H9 (cell line): ENCODE data around the gene PRR16. TPM values are rescaled to one million over a fixed set of nuclear protein-coding genes. Genes with fewer than 3 reads are reported as not detected.

Experiments used
- DNase-seq: peaks from one replicate; pipeline ENCODE4 v3.0.0-alpha.2; 2017
- H2AFZ ChIP-seq: one replicate; pipeline ENCODE4 v1.6.1; 2013; ENCODE audit warnings: mild to moderate bottlenecking, low read length, control low read depth, moderate library complexity
- H2AK5ac ChIP-seq: 2 replicates; pipeline ENCODE4 v1.6.1; 2013; ENCODE audit warnings: low read length, control low read depth, mixed read lengths; ENCODE audit not compliant: insufficient read length
- H2BK120ac ChIP-seq: one replicate; pipeline ENCODE4 v1.6.1; 2013; ENCODE audit warnings: low read depth, mild to moderate bottlenecking, low read length, control low read depth, inconsistent platforms; ENCODE audit not compliant: poor library complexity, severe bottlenecking
- H2BK12ac ChIP-seq: 2 replicates; pipeline ENCODE4 v1.6.1; 2013; ENCODE audit warnings: low read length, control low read depth, mixed read lengths, low read depth; ENCODE audit not compliant: insufficient read length
- H2BK15ac ChIP-seq: 2 replicates; pipeline ENCODE4 v1.6.1; 2013; ENCODE audit warnings: low read depth, low read length, control low read depth
- H2BK20ac ChIP-seq: one replicate; pipeline ENCODE4 v1.6.1; 2013; ENCODE audit warnings: low read depth, mild to moderate bottlenecking, low read length, control low read depth, inconsistent platforms; ENCODE audit not compliant: poor library complexity, severe bottlenecking
- H2BK5ac ChIP-seq: 2 replicates; pipeline ENCODE4 v1.6.1; 2013; ENCODE audit warnings: low read length, control low read depth, mixed read lengths; ENCODE audit not compliant: insufficient read length
- H3K14ac ChIP-seq: 2 replicates; pipeline ENCODE4 v1.6.1; 2013; ENCODE audit warnings: low read length, control low read depth; ENCODE audit not compliant: insufficient read depth
- H3K18ac ChIP-seq: 2 replicates; pipeline ENCODE4 v1.6.1; 2013; ENCODE audit warnings: low read depth, mild to moderate bottlenecking, mixed read lengths, low read length, control low read depth; ENCODE audit not compliant: insufficient read length
- H3K23ac ChIP-seq: 2 replicates; pipeline ENCODE4 v1.6.1; 2013; ENCODE audit warnings: low read length, control low read depth, mixed read lengths, low read depth; ENCODE audit not compliant: insufficient read length
- H3K23me2 ChIP-seq: 2 replicates; pipeline ENCODE4 v1.6.1; 2013; ENCODE audit warnings: low read depth, mild to moderate bottlenecking, mixed read lengths, low read length, control low read depth; ENCODE audit not compliant: insufficient read length, poor library complexity, severe bottlenecking
- H3K27ac ChIP-seq: 2 replicates; pipeline ENCODE4 v1.5.1; 2013; ENCODE audit warnings: low read length, control low read depth, mixed read lengths, low read depth; ENCODE audit not compliant: insufficient read length
- H3K27me3 ChIP-seq: 2 replicates; pipeline ENCODE4 v1.6.1; 2013; ENCODE audit warnings: low read length, control low read depth, inconsistent platforms; ENCODE audit not compliant: insufficient read depth
- H3K4ac ChIP-seq: 2 replicates; pipeline ENCODE4 v1.6.1; 2013; ENCODE audit warnings: low read depth, mild to moderate bottlenecking, control low read depth, inconsistent platforms, low read length, moderate library complexity
- H3K4me1 ChIP-seq: 2 replicates; pipeline ENCODE4 v1.6.1; 2013; ENCODE audit warnings: low read length, control low read depth, inconsistent platforms; ENCODE audit not compliant: insufficient read depth
- H3K4me2 ChIP-seq: 2 replicates; pipeline ENCODE4 v1.6.1; 2013; ENCODE audit warnings: low read length, control low read depth, mixed read lengths; ENCODE audit not compliant: insufficient read length, insufficient read depth
- H3K56ac ChIP-seq: 2 replicates; pipeline ENCODE4 v1.6.1; 2013; ENCODE audit warnings: low read depth, mild to moderate bottlenecking, mixed read lengths, low read length, control low read depth; ENCODE audit not compliant: insufficient read length
- H3K79me1 ChIP-seq: 2 replicates; pipeline ENCODE4 v1.6.1; 2013; ENCODE audit warnings: low read depth, mild to moderate bottlenecking, moderate library complexity, low read length, control low read depth, inconsistent platforms; ENCODE audit not compliant: insufficient read depth, poor library complexity, severe bottlenecking
- H3K79me2 ChIP-seq: 2 replicates; pipeline ENCODE4 v1.6.1; 2013; ENCODE audit warnings: low read length, control low read depth, inconsistent platforms; ENCODE audit not compliant: insufficient read depth
- H3K9ac ChIP-seq: 2 replicates; pipeline ENCODE4 v1.6.1; 2013; ENCODE audit warnings: low read length, control low read depth, mixed read lengths; ENCODE audit not compliant: insufficient read length; ENCODE audit errors: extremely low read depth
- H3K9me3 ChIP-seq: one replicate; pipeline ENCODE4 v1.6.1; 2013; ENCODE audit warnings: low read depth, low read length, inconsistent platforms; ENCODE audit not compliant: control insufficient read depth
- H3T11ph ChIP-seq: one replicate; pipeline ENCODE4 v1.6.1; 2013; ENCODE audit warnings: mild to moderate bottlenecking, low read length, control low read depth, inconsistent platforms
- H4K20me1 ChIP-seq: one replicate; pipeline ENCODE4 v1.6.1; 2013; ENCODE audit not compliant: control insufficient read depth, insufficient read length, insufficient read depth
- H4K5ac ChIP-seq: 2 replicates; pipeline ENCODE4 v1.6.1; 2013; ENCODE audit warnings: low read depth, mild to moderate bottlenecking, mixed read lengths, low read length, control low read depth; ENCODE audit not compliant: insufficient read length
- H4K8ac ChIP-seq: replicated peaks from 2 replicates; pipeline ENCODE4 v1.6.1; 2013; ENCODE audit warnings: low read length, control low read depth, mixed read lengths, low read depth; ENCODE audit not compliant: insufficient read length
- H4K91ac ChIP-seq: 2 replicates; pipeline ENCODE4 v1.6.1; 2013; ENCODE audit warnings: low read depth, mild to moderate bottlenecking, moderate library complexity, mixed read lengths, low read length, control low read depth; ENCODE audit not compliant: insufficient read length
- H3K27ac Mint-ChIP-seq, 3 experiments: 2 replicates in 2 of 3; 3 replicates in 1 of 3; pipeline ENCODE4 v1.8.0; 2020 to 2021; ENCODE audit warnings: mixed read lengths in 3 of 3, mild to moderate bottlenecking in 1 of 3, moderate library complexity in 1 of 3
- H3K27me3 Mint-ChIP-seq: 2 replicates; pipeline ENCODE4 v1.8.0; 2021; ENCODE audit warnings: low read depth, mild to moderate bottlenecking, moderate library complexity, mixed read lengths
- H3K36me3 Mint-ChIP-seq, 3 experiments: 2 replicates in 2 of 3; 3 replicates in 1 of 3; pipeline ENCODE4 v1.8.0; 2020 to 2021; ENCODE audit warnings: low read depth in 3 of 3, mixed read lengths in 3 of 3; ENCODE audit not compliant: insufficient read depth in 1 of 3
- H3K4me1 Mint-ChIP-seq, 2 experiments: 2 replicates each; pipeline ENCODE4 v1.8.0; 2020; ENCODE audit warnings: mixed read lengths in 2 of 2
- H3K4me3 Mint-ChIP-seq, 2 experiments: 2 replicates in 1 of 2; 3 replicates in 1 of 2; pipeline ENCODE4 v1.8.0; 2020 to 2021; ENCODE audit warnings: mild to moderate bottlenecking in 2 of 2, mixed read lengths in 2 of 2, moderate library complexity in 1 of 2
- H3K9me3 Mint-ChIP-seq, 2 experiments: 2 replicates in 1 of 2; 3 replicates in 1 of 2; pipeline ENCODE4 v1.8.0; 2020; ENCODE audit warnings: mild to moderate bottlenecking in 2 of 2, mixed read lengths in 2 of 2, moderate library complexity in 1 of 2
- WGBS: extraction: QIAGEN DNeasy Blood & Tissue Kit; methylation state at CpG from one replicate; pipeline ENCODE4 v1.1.7; 2013; ENCODE audit warnings: missing lambda C conversion rate, low lambda C conversion rate, mixed read lengths; ENCODE audit not compliant: insufficient read length; ENCODE audit errors: extremely low coverage; 5-methylcytosine and 5-hydroxymethylcytosine counted together
- total RNA-seq: library from RNA; stranded (reverse); gene quantifications from 2 replicates; pipeline ENCODE4 v1.2.1, GENCODE V29; 2021
- TF ChIP-seq, protein P1 (sequence below): fragments of 200-600 bp; sonication (generic); conservative IDR thresholded peaks from 3 replicates; pipeline ENCODE4 v1.8.0; 2021; ENCODE audit warnings: antibody characterized with exemption, mild to moderate bottlenecking

Gene PRR16
- total RNA-seq, 1 experiment from 2014 or later = 0.13 TPM

DNA sequence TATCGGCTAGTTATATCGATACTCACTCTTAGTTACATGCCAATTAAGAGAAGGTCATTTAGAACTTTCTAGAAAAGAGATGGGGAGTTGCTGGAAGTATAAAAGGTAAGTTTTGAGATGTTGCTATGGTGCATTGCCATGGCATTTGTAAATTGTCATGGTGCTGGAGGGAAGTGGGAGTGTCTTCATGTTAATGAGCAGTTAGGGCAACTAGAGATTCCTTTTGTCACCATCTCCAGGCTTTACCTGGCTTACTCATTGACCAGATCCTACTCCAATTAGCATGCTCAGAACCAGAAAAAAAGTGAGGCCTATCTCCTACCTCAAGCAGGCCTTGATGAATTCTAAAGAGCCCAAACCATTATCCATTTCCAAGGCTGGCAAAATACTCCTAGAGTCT is 82.8 kb downstream of the PRR16 start:
- no peak overlapping the region for H2AFZ ChIP-seq
- no peak overlapping the region for H3K18ac ChIP-seq
- no peaks in the 10 kb centered on the region for H3K9me3 ChIP-seq
- TF ChIP-seq, protein P1, sequence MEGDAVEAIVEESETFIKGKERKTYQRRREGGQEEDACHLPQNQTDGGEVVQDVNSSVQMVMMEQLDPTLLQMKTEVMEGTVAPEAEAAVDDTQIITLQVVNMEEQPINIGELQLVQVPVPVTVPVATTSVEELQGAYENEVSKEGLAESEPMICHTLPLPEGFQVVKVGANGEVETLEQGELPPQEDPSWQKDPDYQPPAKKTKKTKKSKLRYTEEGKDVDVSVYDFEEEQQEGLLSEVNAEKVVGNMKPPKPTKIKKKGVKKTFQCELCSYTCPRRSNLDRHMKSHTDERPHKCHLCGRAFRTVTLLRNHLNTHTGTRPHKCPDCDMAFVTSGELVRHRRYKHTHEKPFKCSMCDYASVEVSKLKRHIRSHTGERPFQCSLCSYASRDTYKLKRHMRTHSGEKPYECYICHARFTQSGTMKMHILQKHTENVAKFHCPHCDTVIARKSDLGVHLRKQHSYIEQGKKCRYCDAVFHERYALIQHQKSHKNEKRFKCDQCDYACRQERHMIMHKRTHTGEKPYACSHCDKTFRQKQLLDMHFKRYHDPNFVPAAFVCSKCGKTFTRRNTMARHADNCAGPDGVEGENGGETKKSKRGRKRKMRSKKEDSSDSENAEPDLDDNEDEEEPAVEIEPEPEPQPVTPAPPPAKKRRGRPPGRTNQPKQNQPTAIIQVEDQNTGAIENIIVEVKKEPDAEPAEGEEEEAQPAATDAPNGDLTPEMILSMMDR = no peak
- H4K91ac ChIP-seq = no peak overlapping the region
- H4K5ac ChIP-seq = no peak overlapping the region
- no peak overlapping the region for H3K4me2 ChIP-seq
- H4K8ac ChIP-seq = no peak overlapping the region
- no peak overlapping the region for H2BK12ac ChIP-seq
- no peak overlapping the region for H3T11ph ChIP-seq
- H3K79me1 ChIP-seq = no peaks in the 10 kb centered on the region
- Mint-ChIP-seq H3K4me1 (no peaks in the 10 kb centered on the region), H3K27ac (no peak overlapping the region), H3K36me3 (no peaks in the 10 kb centered on the region), H3K4me3 (no peak overlapping the region), H3K9me3 (no peaks in the 10 kb centered on the region), H3K27me3 (no peaks in the 10 kb centered on the region)
- no peak overlapping the region for H3K23ac ChIP-seq
- no peaks in the 10 kb centered on the region for H3K4me1 ChIP-seq
- no peak overlapping the region for H3K56ac ChIP-seq
- H2BK120ac ChIP-seq = no peak overlapping the region
- H2BK5ac ChIP-seq = no peak overlapping the region
- no peak overlapping the region for H3K27ac ChIP-seq
- H2BK15ac ChIP-seq = no peak overlapping the region
- H2BK20ac ChIP-seq = no peak overlapping the region
- no peaks in the 10 kb centered on the region for H4K20me1 ChIP-seq
- H2AK5ac ChIP-seq = no peak overlapping the region
- H3K4ac ChIP-seq = no peak overlapping the region
- H3K14ac ChIP-seq = no peak overlapping the region
- no peak overlapping the region for H3K9ac ChIP-seq
- no peak for DNase-seq
- no CpG with 5 or more reads among the region's 2 CpGs for WGBS
- no peaks in the 10 kb centered on the region for H3K79me2 ChIP-seq
- no peaks in the 10 kb centered on the region for H3K27me3 ChIP-seq
- H3K23me2 ChIP-seq = no peaks in the 10 kb centered on the region
